SK-N-SH treated with all-trans-retinoic acid at 6 μM for 48 hours (cell line): ENCODE measurements around the gene PRRC1.

Experiments used
- ATAC-seq: fragments of 200-7000 bp; cut with Tn5 transposase; 3 replicates; pipeline ENCODE4 v1.9.1; 2020; ENCODE audit warnings: mild to moderate bottlenecking, moderate library complexity
- ARNTL ChIP-seq: fragments of 450-650 bp; formaldehyde crosslinking; IDR thresholded peaks from 2 replicates; pipeline ENCODE4 v1.5.0; 2020; ENCODE audit warnings: low read depth, mild to moderate bottlenecking, moderate library complexity, borderline replicate concordance
- BACH2 ChIP-seq: fragments of 250-450 bp; sonication (Bioruptor Pico); IDR thresholded peaks from 2 replicates; pipeline ENCODE4 v1.9.0; 2021; ENCODE audit warnings: mild to moderate bottlenecking, borderline replicate concordance
- CSDC2 ChIP-seq: fragments of 250-450 bp; sonication (Bioruptor Pico); IDR thresholded peaks from 2 replicates; pipeline ENCODE4 v1.5.0; 2020; ENCODE audit warnings: mild to moderate bottlenecking, moderate library complexity
- ESRRG ChIP-seq: fragments of 250-450 bp; sonication (Bioruptor Pico); IDR thresholded peaks from 2 replicates; pipeline ENCODE4 v1.6.1; 2021; ENCODE audit warnings: mild to moderate bottlenecking
- GLIS3 ChIP-seq: fragments of 250-450 bp; sonication (Bioruptor Pico); IDR thresholded peaks from 2 replicates; pipeline ENCODE4 v1.5.0; 2020; ENCODE audit warnings: mild to moderate bottlenecking, moderate library complexity
- ISL1 ChIP-seq: fragments of 250-450 bp; sonication (Bioruptor Pico); IDR thresholded peaks from 2 replicates; pipeline ENCODE4 v2.1.2; 2022; ENCODE audit warnings: mild to moderate bottlenecking, moderate library complexity
- OSR1 ChIP-seq: fragments of 250-450 bp; sonication (Bioruptor Pico); IDR thresholded peaks from 2 replicates; pipeline ENCODE4 v1.8.0; 2022; ENCODE audit warnings: moderate library complexity, mild to moderate bottlenecking, inconsistent platforms
- POU6F1 ChIP-seq: fragments of 250-450 bp; sonication (Bioruptor Pico); IDR thresholded peaks from 2 replicates; pipeline ENCODE4 v1.8.0; 2021; ENCODE audit warnings: low read depth, mild to moderate bottlenecking, moderate library complexity, borderline replicate concordance
- PPARA ChIP-seq: fragments of 250-450 bp; sonication (Bioruptor Pico); IDR thresholded peaks from 2 replicates; pipeline ENCODE4 v1.5.0; 2020; ENCODE audit warnings: mild to moderate bottlenecking, borderline replicate concordance
- RARB ChIP-seq: fragments of 250-450 bp; sonication (Bioruptor Pico); IDR thresholded peaks from 2 replicates; pipeline ENCODE4 v1.8.0; 2021; ENCODE audit warnings: mild to moderate bottlenecking, moderate library complexity
- SNAI2 ChIP-seq: fragments of 250-450 bp; sonication (Bioruptor Pico); IDR thresholded peaks from 2 replicates; pipeline ENCODE4 v1.5.0; 2020; ENCODE audit warnings: mild to moderate bottlenecking, moderate library complexity
- TCF4 ChIP-seq: fragments of 250-450 bp; sonication (Bioruptor Pico); IDR thresholded peaks from 2 replicates; pipeline ENCODE4 v1.8.0; 2021; ENCODE audit warnings: mild to moderate bottlenecking, moderate library complexity, borderline replicate concordance
- TOX ChIP-seq: fragments of 250-450 bp; sonication (Bioruptor Pico); IDR thresholded peaks from 2 replicates; pipeline ENCODE4 v1.8.0; 2021; ENCODE audit warnings: mild to moderate bottlenecking, moderate library complexity, borderline replicate concordance
- TSHZ2 ChIP-seq: fragments of 250-450 bp; sonication (Bioruptor Pico); IDR thresholded peaks from 2 replicates; pipeline ENCODE4 v1.5.0; 2020; ENCODE audit warnings: mild to moderate bottlenecking, moderate library complexity
- ZC3H10 ChIP-seq: fragments of 250-450 bp; sonication (Bioruptor Pico); IDR thresholded peaks from 2 replicates; pipeline ENCODE4 v1.5.1; 2021; ENCODE audit warnings: mild to moderate bottlenecking, moderate library complexity
- ZFP3 ChIP-seq: fragments of 250-450 bp; sonication (Bioruptor Pico); IDR thresholded peaks from 2 replicates; pipeline ENCODE4 v1.5.0; 2020; ENCODE audit warnings: mild to moderate bottlenecking, moderate library complexity
- ZFP30 ChIP-seq: fragments of 450-650 bp; formaldehyde crosslinking; IDR thresholded peaks from 2 replicates; pipeline ENCODE4 v1.5.0; 2022; ENCODE audit warnings: mild to moderate bottlenecking, moderate library complexity
- ZNF8 ChIP-seq: fragments of 450-650 bp; formaldehyde crosslinking; IDR thresholded peaks from 2 replicates; pipeline ENCODE4 v1.5.0; 2020; ENCODE audit warnings: mild to moderate bottlenecking, moderate library complexity

Gene PRRC1

GRCh38 chr5:127517110-127517479 is 345 bp upstream of the PRRC1 start (continued):
- TF ChIP-seq ZFP3 (CRISPR knock-in tag): 0 out of 2 replicates have a peak, but pooled peaks have one; percentile 32
- TF ChIP-seq SNAI2 (CRISPR knock-in tag): no peak

- ATAC-seq: no peak
- TF ChIP-seq ISL1 (CRISPR knock-in tag) (no peak), TOX (no peak), ARNTL (no peak), ZFP30 (CRISPR knock-in tag) (no peak), ZFP3 (CRISPR knock-in tag) (no peak), ESRRG (CRISPR knock-in tag) (no peak), POU6F1 (CRISPR knock-in tag) (no peak), TSHZ2 (no peak), CSDC2 (CRISPR knock-in tag) (no peak), PPARA (CRISPR knock-in tag) (no peak), ZNF8 (CRISPR knock-in tag) (no peak), OSR1 (CRISPR knock-in tag) (no peak), GLIS3 (CRISPR knock-in tag) (no peak), TCF4 (no peak), RARB (no peak)
Observed at GRCh38 chr5:127518319-127518621, 830 bp downstream of the PRRC1 start.

- TF ChIP-seq GLIS3 (CRISPR knock-in tag) (no peak), RARB (no peak), TCF4 (no peak), ZC3H10 (CRISPR knock-in tag) (no peak)
- TF ChIP-seq, all 23 proteins: peak for 0
- ATAC-seq: no peak
Observed at GRCh38 chr5:127519527-127519926, 2.1 kb downstream of the PRRC1 start.

GRCh38 chr5:127521138-127521770 is 3.8 kb downstream of the PRRC1 start:
- no peak for TF ChIP-seq BACH2 (CRISPR knock-in tag)
- no peak for TF ChIP-seq TSHZ2
- TF ChIP-seq CSDC2 (CRISPR knock-in tag): no peak
- no peak for ATAC-seq

DNA sequence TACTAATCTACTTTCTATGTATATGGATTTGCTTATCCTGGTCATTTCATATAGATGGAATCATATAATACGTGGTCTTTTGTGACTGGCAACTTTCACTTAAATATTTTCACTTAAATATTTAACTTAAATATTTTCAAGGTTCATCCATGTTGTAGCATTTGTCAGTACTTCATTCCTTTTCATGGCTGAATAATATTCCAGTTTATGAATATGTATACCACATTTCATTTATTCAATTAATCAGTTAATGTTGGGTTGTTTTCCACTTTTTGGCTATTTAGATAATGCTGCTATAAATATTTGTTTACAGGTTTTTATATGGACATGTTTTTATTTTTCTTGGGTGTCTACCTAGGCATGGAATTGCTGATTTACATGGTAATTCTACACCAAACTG is 7.7 kb downstream of the PRRC1 start:
- no peak for TF ChIP-seq OSR1 (CRISPR knock-in tag)
- no peak for TF ChIP-seq TCF4
- TF ChIP-seq ZNF8 (CRISPR knock-in tag): peak; percentile 89
- no peak for TF ChIP-seq POU6F1 (CRISPR knock-in tag)
- no peak for ATAC-seq
